Ovary (tissue), 3 donors: Measurements from ENCODE around the gene LRRC27.

Source experiments
- CTCF ChIP-seq, 3 donors: fragments of 450-650 bp in 2 of 3; fragments of 200-600 bp in 1 of 3; IDR thresholded peaks; one replicate each; pipeline versions ENCODE4 v1.5.1 to v1.8.0; 2016 to 2022; ENCODE audit warnings: antibody characterized with exemption in 3 of 3, mild to moderate bottlenecking in 1 of 3
- POLR2A ChIP-seq: fragments of 450-650 bp; IDR thresholded peaks from one replicate; pipeline ENCODE4 v1.6.1; 2017; ENCODE audit warnings: antibody characterized with exemption, mild to moderate bottlenecking, moderate library complexity
- donor health status: DM: no; HTN: no; CAD: no.

- TF ChIP-seq POLR2A, result no peak
- no peak for TF ChIP-seq CTCF (IDR thresholded peaks at IDR 0.05)
These were observed 13.4 kb downstream of the LRRC27 start for GRCh38 chr10:132345345-132345744.
